M059J (cell line): ENCODE results near the gene PLTP. TPM values are rescaled to one million over a fixed set of nuclear protein-coding genes. Genes with fewer than 3 reads are reported as not detected.

Experiments
- DNase-seq: peaks from one replicate; pipeline ENCODE4 v3.0.0-alpha.2; 2012; ENCODE audit warnings: low read depth
- total RNA-seq: library from RNA; depleted of rRNA; stranded (reverse); fragments of >200 nt; shearing (Covaris generic); gene quantifications from 2 replicates; pipeline ENCODE4 v1.2.3, GENCODE V29; 2014

The PLTP gene
- total RNA-seq, 1 experiment from 2014 or later = 13.4 TPM

DNA sequence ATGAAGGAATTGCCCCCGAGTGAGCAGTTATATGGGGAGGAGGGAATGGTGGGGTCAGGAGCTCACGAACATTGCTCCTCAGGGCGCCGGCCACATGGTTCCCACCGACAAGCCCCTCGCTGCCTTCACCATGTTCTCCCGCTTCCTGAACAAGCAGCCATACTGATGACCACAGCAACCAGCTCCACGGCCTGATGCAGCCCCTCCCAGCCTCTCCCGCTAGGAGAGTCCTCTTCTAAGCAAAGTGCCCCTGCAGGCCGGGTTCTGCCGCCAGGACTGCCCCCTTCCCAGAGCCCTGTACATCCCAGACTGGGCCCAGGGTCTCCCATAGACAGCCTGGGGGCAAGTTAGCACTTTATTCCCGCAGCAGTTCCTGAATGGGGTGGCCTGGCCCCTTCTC, 13.7 kb downstream of the PLTP start:
- no peak for DNase-seq

GRCh38 chr20:45897692-45898091, 14.3 kb downstream of the PLTP start:
- DNase-seq = no peak

- no peak for DNase-seq
Measured at GRCh38 chr20:45897289-45897688, 14.7 kb downstream of the PLTP start.

GRCh38 chr20:45896641-45897161, 15.3 kb downstream of the PLTP start:
- no peak for DNase-seq

GRCh38 chr20:45894797-45895196, 17.2 kb downstream of the PLTP start:
- DNase-seq = no peak

GRCh38 chr20:45893831-45894230, 18.1 kb downstream of the PLTP start:
- peak; percentile 35 for DNase-seq

GRCh38 chr20:45892828-45893500, 19.0 kb downstream of the PLTP start:
- no peak for DNase-seq

DNA sequence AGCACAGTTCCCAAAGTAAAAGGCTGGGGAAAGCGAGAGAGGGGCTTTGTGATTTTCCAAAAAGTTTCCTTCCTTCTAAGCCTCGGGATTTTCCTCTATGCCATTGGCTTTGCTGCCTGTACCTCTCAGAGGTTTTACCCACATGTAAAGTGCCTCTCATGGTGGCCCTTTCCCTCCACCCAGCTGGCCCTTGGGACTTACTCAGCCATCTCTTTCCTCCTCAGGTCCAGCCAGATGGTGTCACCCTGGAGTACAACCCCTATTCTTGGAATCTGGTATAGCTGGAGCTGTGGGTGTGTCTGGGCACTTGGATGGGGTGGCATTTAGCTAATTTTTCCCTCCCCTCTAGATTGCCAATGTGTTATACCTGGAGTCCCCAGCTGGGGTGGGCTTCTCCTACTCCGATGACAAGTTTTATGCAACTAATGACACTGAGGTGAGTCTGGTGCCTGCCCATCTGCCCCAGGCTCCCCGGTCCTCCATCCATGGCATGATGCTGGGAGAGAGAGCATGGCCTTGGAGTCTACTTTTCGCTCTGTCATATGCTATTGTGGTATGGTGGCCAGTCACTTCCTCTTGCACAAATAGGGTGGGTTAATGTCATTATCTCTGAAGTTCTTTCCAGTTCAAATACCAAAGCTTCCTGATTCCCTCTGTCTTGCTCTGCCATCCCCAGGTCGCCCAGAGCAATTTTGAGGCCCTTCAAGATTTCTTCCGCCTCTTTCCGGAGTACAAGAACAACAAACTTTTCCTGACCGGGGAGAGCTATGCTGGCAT, 19.7 kb downstream of the PLTP start:
- peak; percentile 64 for DNase-seq

DNA sequence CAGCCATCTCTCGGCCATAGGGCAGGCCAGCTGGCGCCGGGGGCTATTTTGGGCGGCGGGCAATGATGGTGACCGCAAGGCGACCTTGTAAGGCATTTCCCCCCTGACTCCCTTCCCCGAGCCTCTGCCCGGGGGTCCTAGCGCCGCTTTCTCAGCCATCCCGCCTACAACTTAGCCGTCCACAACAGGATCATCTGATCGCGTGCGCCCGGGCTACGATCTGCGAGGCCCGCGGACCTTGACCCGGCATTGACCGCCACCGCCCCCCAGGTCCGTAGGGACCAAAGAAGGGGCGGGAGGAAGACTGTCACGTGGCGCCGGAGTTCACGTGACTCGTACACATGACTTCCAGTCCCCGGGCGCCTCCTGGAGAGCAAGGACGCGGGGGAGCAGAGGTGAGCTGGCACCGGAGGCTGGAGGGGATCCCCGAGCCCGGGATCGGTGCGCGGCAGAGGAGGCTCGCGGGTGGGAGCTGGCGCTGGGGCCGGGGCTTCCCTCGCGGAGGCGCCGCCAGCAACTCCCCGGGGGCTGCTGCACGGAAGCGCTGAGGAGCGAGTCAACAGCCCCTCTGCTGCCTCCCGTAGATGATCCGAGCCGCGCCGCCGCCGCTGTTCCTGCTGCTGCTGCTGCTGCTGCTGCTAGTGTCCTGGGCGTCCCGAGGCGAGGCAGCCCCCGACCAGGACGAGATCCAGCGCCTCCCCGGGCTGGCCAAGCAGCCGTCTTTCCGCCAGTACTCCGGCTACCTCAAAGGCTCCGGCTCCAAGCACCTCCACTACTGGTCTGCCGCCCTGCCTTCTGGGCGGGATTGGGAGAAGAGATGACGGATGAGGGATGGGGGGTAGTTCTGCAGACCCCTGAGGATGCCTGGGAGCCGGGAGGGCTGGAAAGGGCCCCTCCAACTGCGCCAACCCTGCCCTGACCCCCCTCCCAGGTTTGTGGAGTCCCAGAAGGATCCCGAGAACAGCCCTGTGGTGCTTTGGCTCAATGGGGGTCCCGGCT, 20.7 kb downstream of the PLTP start, which contains the start of the genes CTSA and NEURL2:
CTSA (plus strand) TSS at position 351 of the 999 bp plus-strand sequence; CDS start at position 585, 234 bp downstream.
NEURL2 (minus strand) TSS at position 224 of the 999 bp plus-strand sequence; CDS start at position 7, 217 bp downstream.
- peak; percentile 96 for DNase-seq

DNA sequence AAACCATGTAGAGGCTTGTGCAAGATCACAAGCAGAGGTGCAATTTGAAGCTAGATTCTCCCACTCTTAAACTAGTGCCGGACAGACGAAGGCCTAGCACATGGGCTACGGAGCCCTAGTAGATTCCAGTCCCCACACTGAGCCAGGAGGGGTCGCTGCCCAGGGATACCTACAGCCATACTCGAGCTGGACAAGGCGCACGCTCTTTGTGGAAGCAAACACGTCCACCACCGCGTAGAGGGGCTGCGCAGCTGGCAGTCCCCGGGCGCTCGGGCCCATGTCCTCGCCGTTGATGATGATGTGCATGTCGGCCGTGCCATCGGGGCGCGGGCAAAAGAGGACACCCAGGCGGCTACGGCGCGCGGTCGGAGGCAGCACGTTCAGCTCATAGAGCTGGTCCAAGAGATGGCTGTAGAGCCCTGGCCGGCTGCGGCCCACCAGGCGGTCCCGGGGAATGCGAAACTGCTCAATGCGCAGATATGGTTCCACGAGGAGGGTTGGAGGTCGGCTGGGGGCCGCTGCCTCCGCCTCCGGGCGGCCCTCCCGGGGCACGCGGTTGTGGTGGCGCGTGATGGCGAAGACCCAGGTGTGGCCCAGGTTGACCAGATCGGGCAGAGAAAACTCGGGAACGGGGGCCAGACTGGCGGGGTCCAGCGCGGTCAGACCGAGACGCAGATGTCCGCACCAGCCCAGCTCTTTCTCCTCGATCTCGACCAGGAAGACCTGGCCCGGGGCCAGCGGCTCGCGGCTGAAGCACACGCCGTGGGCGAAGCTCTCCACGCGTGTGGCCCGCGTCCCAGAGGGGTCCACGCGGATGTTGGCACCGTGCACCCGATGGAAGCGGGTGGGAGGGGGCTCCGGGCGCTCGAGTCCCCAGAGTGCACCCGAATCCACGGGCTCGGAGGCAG, 21.6 kb downstream of the PLTP start:
- peak; percentile 53 for DNase-seq

DNA sequence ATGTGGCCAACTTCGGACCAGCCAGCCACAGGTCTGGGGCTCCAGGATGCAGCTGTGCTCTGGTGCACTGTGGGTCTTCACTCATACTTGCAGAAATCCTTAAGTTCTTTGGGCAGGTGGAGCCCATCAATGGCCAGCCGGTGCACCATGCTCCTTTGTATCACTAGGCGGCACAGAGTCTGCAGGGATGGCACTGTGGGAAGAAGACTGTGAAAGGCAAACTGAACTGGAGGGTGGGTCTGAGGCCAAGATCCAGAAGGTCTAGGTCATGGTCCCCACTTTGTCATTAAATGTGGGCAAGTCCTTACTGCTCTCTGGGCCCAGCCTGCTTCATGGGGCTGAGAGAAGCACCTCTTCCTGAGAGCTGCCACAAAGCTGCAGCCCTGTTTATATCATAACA, 23.3 kb downstream of the PLTP start:
- no peak for DNase-seq

- no peak for DNase-seq
Measured at GRCh38 chr20:45887346-45887715, 24.6 kb downstream of the PLTP start, which contains the start of gene SPATA25. SPATA25 (minus strand) TSS chr20:45887622; CDS start chr20:45887590, 32 bp downstream.

DNA sequence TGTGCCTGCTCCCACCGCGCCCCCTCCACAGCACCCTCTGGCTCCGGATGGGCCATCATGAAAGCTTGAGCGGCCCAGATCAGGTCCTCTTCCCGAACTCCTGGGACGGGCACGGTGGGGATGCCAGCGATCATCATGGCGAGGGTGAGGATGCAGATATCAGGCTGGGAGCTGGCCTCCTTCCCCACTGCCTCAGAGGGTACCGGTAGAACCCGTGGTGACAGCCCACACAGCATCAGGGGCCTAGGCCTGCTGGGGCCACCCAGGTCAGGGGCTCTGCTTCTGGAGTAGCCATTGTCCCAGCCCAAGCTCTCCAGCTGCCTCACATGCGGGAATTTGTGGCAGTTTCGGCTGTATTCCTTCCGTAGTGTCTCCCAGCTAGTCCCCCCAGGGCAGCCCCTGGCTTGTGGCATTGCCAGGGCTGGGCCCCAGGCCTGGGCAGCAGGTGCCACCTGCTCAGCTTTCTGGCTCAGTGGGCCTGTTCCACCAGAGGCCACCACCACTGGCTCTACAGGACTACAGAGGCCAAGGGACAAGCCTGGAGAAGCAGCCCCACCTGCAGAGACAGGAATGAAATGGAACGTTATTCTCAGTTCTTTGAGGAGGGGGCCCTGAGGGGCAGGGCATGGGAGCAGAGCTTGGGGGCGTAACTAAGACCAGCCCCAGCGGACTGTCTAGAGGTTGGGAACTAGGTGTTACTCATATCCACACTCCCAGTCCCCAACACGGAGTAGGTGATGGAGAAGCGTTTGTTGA, 25.2 kb downstream of the PLTP start:
- DNase-seq = no peak

GRCh38 chr20:45883100-45883469, 28.9 kb downstream of the PLTP start:
- no peak for DNase-seq

DNA sequence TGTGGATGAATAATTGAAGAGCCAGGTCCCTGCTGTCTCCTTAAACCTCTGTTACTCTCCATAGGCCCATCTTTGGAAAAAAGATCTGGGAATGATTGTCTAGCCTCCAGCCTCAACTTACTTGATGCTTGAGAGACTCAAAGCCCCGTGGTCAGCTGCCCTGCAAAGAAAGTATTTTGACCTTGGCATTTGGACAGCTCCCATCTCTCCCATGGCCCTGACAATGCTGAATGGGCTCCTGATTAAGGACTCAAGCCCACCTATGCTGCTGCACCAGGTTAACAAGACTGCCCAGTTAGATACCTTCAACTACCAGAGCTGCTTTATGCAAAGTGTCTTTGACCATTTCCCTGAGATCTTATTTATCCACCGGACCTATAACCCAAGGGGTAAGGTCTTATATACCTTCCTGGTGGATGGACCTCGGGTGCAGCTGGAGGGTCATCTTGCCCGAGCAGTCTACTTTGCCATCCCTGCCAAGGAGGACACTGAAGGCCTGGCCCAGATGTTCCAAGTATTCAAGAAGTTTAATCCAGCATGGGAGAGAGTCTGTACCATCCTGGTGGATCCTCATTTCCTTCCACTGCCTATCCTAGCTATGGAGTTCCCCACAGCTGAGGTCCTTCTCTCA, 29.4 kb downstream of the PLTP start:
- DNase-seq = no peak

DNA sequence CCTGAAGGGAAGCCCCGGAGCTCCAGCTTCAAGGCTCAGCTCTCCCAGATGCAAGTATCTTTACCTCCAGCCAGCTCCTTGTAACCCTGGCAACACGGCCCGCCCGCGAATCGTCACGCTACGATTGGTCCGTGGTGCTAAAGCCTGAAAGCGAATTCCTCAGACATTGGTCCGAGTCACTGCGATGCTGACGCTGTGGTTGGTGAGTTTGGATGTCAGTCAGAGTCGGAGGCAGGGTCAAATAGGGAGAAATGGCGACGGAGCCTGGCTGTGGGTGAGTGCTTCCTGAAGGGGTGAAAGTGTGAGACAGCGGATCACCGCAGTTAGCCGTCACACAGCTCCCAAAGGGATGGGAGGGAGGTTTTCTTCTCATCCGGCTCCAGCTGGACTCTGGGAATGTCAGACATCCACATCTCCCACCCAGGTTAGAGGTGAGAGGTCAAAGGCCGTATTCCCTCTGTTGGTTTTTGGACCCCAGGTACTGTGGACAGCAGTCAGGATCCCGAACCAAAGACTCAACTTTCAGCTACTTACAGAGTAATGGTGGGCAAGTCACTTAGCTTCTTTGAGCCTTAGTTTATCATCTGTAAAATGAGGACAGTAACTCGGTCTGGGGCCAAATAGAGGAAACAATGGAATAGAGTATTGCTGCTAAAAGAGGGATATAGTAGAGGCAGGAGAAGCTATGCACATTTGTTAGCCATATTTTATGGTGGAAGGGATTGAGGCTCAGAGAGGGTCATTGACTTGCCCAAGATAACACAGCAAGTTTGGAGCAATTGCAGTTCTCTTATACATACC, 30.8 kb downstream of the PLTP start, which contains the start of gene ZSWIM1:
ZSWIM1 (plus strand) TSS at position 240 of the 801 bp plus-strand sequence. CDS start 1,366 bp downstream, outside the sequence.
- peak; percentile 100 for DNase-seq

DNA sequence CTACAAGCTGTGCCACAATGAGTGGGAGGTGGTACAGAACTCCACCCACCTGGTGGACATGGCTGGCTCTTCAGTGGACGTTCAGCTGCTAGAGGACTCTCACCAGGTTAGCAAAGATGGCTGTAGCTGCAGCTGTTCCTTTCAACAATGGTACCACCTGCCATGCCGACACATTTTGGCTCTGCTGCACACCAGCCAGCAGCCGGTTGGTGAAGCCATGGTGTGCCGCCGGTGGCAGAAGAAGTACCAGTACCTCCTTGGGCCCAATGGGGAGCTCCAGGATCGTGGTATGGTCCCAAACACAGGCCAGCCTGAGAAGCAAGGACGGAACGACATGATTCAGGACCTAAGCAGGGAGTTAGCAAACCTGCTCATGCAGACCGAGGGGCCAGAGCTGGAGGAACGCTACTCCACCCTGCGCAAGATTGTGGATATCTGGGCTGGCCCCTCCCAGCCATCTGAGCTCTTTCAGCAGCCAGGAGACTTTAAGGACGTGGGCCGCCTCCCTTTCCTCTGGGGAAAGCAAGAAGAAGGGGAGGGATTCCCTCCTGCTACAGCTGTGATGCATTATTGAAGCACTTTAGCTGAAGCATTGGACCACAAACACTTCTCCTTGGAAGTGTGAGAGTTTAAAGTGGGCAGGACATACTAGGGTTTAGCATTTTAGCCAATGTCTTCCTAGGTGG, 33.7 kb downstream of the PLTP start:
- DNase-seq = no peak

- DNase-seq = no peak
Measured at GRCh38 chr20:45874576-45874975, 37.4 kb downstream of the PLTP start.
